Right lobe of liver (tissue), 4 donors: Measurements from ENCODE around the gene CLCN1.

Experiments
- POLR2A ChIP-seq: fragments of 450-650 bp; IDR thresholded peaks from one replicate; pipeline ENCODE4 v1.6.1; 2017; ENCODE audit warnings: antibody characterized with exemption, mild to moderate bottlenecking
- TF ChIP-seq, protein P1 (sequence below), 4 donors: fragments of 200-600 bp in 3 of 4; fragments of 450-650 bp in 1 of 4; IDR thresholded peaks; one replicate each; pipeline versions ENCODE4 v1.5.1 to v1.8.0; 2016 to 2022; ENCODE audit warnings: antibody characterized with exemption in 4 of 4, mild to moderate bottlenecking in 2 of 4
- donor health status: DM: no; HTN: no; CAD: no.
- donor health status: DM: no; HTN: no; CAD: no.
- donor health status: DM: no; HTN: yes; CAD: no.

GRCh38 chr7:143282124-143282523 is 33.8 kb upstream of the CLCN1 start:
- no peak for TF ChIP-seq POLR2A
- TF ChIP-seq, protein P1, sequence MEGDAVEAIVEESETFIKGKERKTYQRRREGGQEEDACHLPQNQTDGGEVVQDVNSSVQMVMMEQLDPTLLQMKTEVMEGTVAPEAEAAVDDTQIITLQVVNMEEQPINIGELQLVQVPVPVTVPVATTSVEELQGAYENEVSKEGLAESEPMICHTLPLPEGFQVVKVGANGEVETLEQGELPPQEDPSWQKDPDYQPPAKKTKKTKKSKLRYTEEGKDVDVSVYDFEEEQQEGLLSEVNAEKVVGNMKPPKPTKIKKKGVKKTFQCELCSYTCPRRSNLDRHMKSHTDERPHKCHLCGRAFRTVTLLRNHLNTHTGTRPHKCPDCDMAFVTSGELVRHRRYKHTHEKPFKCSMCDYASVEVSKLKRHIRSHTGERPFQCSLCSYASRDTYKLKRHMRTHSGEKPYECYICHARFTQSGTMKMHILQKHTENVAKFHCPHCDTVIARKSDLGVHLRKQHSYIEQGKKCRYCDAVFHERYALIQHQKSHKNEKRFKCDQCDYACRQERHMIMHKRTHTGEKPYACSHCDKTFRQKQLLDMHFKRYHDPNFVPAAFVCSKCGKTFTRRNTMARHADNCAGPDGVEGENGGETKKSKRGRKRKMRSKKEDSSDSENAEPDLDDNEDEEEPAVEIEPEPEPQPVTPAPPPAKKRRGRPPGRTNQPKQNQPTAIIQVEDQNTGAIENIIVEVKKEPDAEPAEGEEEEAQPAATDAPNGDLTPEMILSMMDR (IDR thresholded peaks at IDR 0.05), result no peak
